Astrocyte of the spinal cord (primary cell): ENCODE measurements around the gene KRTAP4-3.
"Not testable (repeated sequence)": the region's sequence is repeated elsewhere in the genome, so short reads cannot be mapped to it uniquely, and the experiment has no call there.

ENCODE experiments used
- DNase-seq: peaks from one replicate; pipeline ENCODE4 v3.0.0; 2011; ENCODE audit warnings: low read depth, low spot score
- H3K4me3 ChIP-seq: 2 replicates; pipeline ENCODE4 v1.5.1; 2011; ENCODE audit warnings: low read depth, mild to moderate bottlenecking, low read length, moderate library complexity
- in situ Hi-C: cut with HindIII; loops from 2 replicates; pipeline ENCODE4 v1.10.0; 2017; ENCODE audit warnings: low sequenced_read_pairs
- TF ChIP-seq, protein P1 (sequence below): IDR thresholded peaks from 2 replicates; pipeline ENCODE4 v1.5.1; 2012; ENCODE audit warnings: low read depth, mild to moderate bottlenecking, low read length, inconsistent platforms

The KRTAP4-3 gene

DNA sequence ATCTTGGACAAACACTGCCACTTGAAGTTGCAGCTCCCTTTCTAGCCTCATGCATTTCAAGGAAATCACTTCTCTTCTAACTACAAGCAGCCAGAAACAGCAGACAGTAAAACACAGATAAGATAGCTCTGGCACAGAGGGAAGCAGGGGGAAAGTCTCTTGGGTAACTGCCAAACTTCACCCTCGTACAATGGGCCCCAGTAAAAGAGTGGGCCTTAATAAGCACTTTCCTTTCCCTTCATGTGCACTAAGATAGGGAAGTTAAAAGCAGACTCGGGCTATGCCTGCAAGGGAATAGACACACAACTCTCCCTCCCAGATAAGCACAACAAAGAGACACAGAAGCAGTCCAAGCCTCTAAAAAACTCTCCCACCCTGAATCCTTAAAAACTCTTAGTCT is 14.2 kb downstream of the KRTAP4-3 start:
- H3K4me3 ChIP-seq: no peak overlapping the region
- in situ Hi-C loops: no loop called here
- TF ChIP-seq, protein P1, sequence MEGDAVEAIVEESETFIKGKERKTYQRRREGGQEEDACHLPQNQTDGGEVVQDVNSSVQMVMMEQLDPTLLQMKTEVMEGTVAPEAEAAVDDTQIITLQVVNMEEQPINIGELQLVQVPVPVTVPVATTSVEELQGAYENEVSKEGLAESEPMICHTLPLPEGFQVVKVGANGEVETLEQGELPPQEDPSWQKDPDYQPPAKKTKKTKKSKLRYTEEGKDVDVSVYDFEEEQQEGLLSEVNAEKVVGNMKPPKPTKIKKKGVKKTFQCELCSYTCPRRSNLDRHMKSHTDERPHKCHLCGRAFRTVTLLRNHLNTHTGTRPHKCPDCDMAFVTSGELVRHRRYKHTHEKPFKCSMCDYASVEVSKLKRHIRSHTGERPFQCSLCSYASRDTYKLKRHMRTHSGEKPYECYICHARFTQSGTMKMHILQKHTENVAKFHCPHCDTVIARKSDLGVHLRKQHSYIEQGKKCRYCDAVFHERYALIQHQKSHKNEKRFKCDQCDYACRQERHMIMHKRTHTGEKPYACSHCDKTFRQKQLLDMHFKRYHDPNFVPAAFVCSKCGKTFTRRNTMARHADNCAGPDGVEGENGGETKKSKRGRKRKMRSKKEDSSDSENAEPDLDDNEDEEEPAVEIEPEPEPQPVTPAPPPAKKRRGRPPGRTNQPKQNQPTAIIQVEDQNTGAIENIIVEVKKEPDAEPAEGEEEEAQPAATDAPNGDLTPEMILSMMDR: no peak
- DNase-seq: no peak

DNA sequence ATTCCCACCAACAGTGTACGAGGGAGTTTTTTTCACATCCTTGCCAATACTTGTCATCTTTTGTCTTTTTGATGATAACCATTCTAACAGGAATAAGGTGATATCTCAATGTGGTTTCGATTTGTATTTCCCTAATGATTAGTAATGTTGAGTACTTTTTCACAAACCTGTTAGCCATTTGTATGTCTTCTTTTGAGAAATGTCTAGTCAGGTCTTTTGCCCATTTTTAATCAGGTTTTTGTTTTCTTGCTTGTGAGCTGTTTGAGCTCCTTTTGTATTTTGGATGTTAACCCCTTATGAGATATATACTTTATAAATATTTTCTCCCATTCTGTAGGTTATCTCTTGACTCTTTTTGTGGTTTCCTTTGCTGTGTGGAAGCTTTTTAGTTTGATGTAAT is 16.5 kb downstream of the KRTAP4-3 start:
- in situ Hi-C loops: no loop called here
- TF ChIP-seq, protein P1: no peak
- no peak overlapping the region for H3K4me3 ChIP-seq
- no peak for DNase-seq

DNA sequence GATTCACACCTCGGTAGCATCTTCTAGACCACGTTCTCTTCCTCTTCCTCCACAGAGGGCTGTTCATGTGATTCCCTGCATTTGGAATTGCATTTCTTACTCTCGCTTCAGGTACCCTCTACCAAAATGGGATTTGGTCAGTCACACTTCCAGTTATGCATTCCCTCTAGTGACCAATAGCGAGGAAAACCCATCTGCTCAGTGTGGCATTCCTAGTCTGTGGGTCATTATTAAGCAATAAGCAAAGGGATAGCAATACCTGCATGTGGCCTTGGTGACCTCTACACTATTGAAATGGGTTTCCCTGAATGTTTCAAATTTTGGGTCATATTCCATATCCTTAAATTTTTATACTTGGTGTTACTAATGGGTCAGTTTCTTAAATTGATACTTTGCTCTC is 18.0 kb downstream of the KRTAP4-3 start:
- in situ Hi-C loops: no loop called here
- TF ChIP-seq, protein P1: no peak
- no peak overlapping the region for H3K4me3 ChIP-seq
- no peak for DNase-seq

DNA sequence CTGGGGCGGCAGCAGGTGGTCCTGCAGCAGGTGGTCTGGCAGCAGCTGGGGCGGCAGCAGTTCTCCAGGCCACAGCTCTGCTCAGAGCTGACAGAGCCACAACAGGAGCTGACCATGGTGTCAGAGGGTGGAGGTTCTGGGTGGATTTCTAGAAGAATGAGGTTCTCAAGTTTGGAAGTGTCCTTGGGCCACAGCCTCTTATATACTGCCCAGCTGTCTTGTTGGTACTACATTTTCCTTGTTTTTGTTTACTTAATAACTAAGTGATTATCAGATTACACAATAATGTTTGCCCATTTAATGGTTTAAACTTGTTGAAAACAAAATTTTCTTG is 18.4 kb downstream of the KRTAP4-3 start, which contains the start of gene KRTAP4-5:
KRTAP4-5 (minus strand) TSS at position 174 of the 334 bp plus-strand sequence; CDS start at position 116, 58 bp downstream.
- H3K4me3 ChIP-seq: no peak within 1 kb of the TSS
- TF ChIP-seq, protein P1: no peak
- no peak for DNase-seq
- in situ Hi-C loops: no loop called here

DNA sequence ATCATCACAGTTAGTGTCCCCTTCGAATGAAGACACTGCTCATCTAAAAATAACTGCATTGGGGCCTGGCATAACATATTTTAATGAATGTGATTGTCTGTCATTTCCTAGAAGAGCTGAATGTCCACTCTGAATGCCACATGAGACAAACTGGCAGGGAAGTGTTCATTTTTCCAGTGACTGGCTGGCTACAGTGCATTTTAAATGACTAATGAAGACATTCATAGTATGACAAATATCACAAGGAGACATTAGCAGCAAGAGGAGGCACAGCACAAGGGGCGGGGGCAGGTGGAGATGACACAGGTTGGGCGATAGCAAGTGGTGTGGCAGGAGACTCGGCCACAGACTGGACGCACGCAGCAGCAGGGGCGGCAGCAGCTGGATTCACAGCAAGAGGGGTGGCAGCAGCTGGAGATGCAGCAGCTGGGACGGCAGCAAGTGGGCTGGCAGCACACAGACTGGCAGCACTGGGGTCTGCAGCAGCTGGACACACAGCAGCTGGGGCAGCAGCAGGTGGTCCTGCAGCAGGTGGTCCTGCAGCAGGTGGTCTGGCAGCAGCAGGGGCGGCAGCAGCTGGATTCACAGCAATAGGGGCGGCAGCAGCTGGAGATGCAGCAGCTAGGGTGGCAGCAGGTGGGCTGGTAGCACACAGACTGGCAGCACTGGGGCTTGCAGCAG is 18.9 kb downstream of the KRTAP4-3 start:
- DNase-seq, H3K4me3 ChIP-seq, in situ Hi-C loops: not testable (repeated sequence)

DNA sequence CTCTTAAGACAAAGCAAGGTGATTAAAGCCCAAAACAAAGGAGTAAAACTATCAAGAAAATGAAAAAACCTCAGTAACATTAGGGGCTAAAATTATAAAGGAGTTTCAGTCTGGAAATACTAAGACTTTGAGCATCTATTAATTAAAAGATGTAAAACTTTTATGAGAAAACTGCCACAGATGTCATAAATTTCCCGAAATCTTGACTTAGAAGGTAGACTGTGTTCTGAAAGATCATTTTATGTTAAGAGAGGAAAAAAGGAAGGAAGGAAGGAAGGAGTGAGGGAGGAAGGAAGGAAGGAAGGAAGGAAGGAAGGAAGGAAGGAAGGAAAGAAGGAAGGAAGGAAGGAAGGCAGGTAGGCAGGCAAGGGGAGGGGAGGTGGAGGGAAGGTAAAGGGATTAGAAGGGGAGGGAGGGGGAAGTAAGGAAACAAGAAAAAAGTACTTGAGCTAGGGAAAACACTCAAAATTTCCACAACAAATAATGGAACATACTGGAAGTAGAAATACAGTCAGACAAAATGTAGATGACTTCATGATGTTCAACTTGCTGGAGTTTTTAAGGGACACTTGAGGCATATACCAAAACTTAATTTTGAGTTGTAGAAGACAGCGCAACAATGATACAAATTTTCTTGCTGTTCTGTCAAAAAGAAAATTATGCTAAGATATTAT is 20.4 kb downstream of the KRTAP4-3 start:
- H3K4me3 ChIP-seq: no peak overlapping the region
- no peak for DNase-seq
- in situ Hi-C loops: no loop called here
- TF ChIP-seq, protein P1: no peak

DNA sequence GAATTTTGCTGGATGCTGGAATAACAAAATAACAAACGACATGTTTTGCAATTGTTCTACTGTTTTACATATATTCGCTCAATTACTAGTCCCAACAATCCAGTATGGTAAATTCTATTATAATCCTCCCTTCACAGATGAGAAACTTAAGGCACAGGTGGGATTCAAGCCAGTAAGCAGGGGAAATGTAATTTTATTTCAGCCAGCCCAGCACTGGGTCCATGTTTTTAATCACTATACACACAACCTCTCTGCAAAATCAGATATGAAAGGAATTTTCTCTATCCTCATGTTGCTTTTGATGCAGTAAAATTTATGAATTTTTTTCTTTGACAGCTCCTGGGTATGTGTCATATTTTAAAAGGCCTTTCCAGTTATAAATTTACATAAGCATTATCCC is 22.8 kb downstream of the KRTAP4-3 start:
- TF ChIP-seq, protein P1: no peak
- H3K4me3 ChIP-seq: no peak overlapping the region
- in situ Hi-C loops: no loop called here
- no peak for DNase-seq
